GM19395 (cell line): ENCODE measurements around the gene MYOZ1.
"Not testable (repeated sequence)": the region's sequence is repeated elsewhere in the genome, so short reads cannot be mapped to it uniquely, and the experiment has no call there.

Source experiments
- ATAC-seq: cut with Tn5 transposase; IDR thresholded peaks from one replicate; pipeline ENCODE4 v1.9.1; 2021; ENCODE audit warnings: mild to moderate bottlenecking, moderate library complexity; ENCODE audit not compliant: unreplicated experiment

The MYOZ1 gene

GRCh38 chr10:73641328-73642060 lies at the start of gene MYOZ1:
Gene MYOZ1, minus strand, starts transcription at chr10:73641474. Its CDS starts 1,457 bp downstream, at chr10:73640017.
- no peak for ATAC-seq

DNA sequence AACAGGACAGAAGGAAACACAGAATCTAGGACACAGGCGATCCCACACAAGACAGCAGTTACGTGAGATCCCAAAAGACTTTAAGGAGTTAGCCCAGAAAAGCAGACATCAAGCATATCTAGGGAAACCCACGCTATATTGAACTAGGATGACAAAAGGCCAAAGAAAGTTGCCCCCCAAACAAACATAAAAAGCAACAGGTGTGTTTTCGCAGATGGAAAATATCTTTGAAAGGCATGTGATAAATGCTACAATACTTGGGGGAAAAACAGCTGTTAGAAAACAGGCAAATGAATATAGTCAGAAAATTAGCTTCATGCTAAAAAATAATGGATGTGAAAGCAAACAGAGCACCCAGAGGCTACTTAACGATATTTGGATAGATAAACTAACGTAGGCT lies 49.5 kb upstream of the MYOZ1 start:
- ATAC-seq = not testable (repeated sequence)

- ATAC-seq = not testable (repeated sequence)
Measured at GRCh38 chr10:73689596-73689995, 48.3 kb upstream of the MYOZ1 start.

- ATAC-seq = not testable (repeated sequence)
Measured at GRCh38 chr10:73687641-73688040, 46.4 kb upstream of the MYOZ1 start.

DNA sequence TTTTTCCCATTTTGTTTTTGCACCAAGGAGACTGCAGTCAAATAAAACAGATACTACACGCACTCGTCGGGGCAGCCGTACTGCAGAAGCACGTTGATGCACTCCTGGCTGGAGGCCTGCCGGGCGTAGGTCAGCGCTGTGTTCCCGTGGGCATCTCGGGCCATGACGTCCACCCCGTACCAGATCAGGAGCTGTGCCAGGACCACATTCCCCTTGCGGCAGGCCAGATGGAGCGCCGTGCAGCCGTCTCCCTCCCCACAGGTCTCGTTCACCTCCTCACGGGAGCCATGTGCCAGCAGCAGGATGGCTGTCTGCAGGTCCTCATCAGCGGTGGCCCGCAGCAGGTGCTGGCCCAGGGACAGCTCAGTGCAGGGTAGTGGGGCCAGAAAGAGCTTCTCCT lies 33.3 kb upstream of the MYOZ1 start:
- ATAC-seq = not testable (repeated sequence)

DNA sequence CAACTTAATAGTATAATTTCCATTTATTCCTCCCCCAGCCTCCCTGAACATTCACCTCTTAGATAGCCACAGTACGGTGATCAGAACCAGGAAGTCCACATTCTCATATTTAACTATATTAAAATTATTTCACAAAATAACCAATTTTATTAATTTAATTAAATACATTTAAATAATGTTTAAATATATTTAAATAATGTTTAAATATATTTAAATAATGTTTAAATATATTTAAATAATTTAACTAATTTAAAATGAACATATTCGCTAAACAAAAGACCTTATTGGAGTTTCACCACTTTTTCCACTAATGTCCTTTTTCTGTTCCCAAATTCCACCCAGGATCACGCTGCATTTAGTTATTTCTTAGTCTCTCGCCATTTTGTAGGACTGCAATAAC lies 27.1 kb upstream of the MYOZ1 start:
- not testable (repeated sequence) for ATAC-seq

GRCh38 chr10:73666153-73666809 lies 25.0 kb upstream of the MYOZ1 start:
- ATAC-seq = not testable (repeated sequence)

- not testable (repeated sequence) for ATAC-seq
Measured at GRCh38 chr10:73665581-73665980, 24.3 kb upstream of the MYOZ1 start.

GRCh38 chr10:73664156-73665040 lies 23.1 kb upstream of the MYOZ1 start:
- not testable (repeated sequence) for ATAC-seq

GRCh38 chr10:73663621-73664020 lies 22.3 kb upstream of the MYOZ1 start:
- not testable (repeated sequence) for ATAC-seq

GRCh38 chr10:73662705-73663104 lies 21.4 kb upstream of the MYOZ1 start:
- ATAC-seq = not testable (repeated sequence)

DNA sequence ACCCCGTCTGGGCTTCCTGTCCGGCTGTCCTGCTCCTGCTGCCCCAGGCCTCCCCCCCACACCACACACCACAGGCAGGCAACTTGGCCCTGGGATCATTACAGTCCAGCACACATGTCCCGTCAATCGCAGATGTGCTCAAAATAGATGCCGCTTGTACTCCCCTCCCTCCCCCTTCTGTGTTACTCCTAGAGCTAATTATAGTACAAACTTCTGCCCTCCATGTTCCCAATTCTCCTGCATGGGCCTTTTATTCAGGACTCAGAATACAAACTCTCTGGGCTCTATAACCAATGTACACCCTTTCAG lies 14.7 kb upstream of the MYOZ1 start, which contains the start of gene SYNPO2L:
TSS of gene SYNPO2L (minus strand) at position 40 of the 309 bp plus-strand sequence. CDS start 107 bp downstream, outside the sequence.
- ATAC-seq = no peak

- no peak for ATAC-seq
Measured at GRCh38 chr10:73655257-73655989, 14.1 kb upstream of the MYOZ1 start.

GRCh38 chr10:73653701-73654100 lies 12.4 kb upstream of the MYOZ1 start:
- no peak for ATAC-seq

DNA sequence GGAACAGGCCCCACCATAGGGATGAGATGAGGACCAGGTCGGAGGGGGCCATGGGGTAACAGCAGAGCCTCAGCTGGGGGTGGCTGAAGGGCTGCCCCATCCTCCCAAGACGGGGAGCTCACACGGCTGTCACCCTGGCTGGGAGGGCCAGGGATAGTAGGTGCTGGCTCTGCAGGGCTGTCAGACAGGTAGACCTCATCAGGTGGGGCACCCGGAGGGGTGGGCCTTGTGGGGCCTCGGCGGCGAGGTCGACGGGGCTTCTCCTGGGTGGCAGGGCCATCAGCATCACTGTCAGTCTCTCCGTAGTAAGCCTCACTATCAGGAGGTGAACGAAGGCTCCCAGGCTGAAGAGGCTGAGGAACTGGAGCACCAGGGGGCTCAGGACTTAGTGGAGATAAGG lies 11.9 kb upstream of the MYOZ1 start:
- ATAC-seq = no peak

DNA sequence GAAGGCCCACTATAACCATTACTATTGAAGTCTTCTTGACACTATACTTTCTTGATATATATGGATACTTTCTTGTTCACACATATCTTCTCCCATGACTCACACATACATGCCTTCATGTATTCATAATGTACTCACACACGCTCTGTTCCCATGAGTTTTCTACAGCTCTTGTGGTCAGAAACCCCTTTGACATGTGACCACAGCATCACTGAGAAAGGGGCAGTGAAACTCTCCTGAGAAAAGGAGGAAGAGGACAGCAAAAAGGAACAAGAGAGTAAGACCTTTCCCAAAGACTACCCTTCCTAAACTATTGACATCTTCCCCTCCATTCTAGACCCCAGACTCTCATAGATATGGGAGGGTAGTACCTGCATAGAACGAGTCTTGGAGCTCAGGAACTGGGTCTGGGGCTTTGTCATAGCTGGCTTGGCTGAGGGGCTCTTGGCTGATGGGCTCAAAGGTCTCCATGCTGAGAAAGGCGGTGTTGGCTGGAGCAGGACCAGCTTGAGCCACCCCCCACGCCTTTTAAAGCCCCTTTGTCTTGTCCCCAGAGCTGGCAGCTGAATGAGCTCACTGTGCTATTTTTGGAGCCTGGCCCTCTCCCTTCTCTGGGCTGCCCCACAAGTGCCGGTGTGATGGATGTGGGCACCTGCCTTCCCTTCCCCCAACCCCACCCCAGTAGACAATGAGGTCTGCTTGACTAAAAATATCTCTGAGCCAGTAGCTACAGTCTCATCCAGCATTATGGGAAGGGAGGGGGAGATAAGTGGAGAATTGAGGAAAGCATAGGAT lies 9.5 kb upstream of the MYOZ1 start:
- ATAC-seq = peak; percentile 58

DNA sequence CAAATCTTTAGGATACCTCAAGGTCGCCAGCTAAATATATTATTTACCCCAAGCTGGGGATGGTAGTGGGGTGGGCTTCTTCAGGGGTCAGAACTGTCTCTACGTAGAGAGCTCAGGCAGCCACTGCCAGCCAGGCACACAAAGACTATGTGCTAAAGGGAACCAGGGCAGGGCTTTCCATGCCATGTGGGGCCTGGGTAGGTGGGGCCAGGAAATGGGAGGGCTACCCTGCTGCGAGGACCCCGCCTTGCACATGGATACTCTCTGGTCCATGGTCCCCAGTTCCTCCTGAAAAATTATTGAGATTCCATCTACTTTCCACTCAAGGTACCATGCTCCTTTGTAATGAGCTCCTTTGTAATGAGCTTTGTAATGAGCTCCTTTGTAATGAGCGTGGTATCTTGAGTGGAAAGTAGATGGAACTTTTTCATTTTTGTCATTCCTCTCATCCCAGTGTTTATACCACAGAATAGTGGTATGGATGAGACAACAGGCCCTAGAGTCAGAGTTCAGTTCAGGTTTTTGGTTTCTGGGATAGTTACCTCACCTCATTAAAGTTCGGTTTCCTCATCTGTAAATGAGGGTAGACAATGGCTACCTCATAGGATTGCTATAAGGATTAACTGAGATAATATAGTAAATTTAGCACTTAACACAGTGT lies 8.7 kb upstream of the MYOZ1 start:
- no peak for ATAC-seq

DNA sequence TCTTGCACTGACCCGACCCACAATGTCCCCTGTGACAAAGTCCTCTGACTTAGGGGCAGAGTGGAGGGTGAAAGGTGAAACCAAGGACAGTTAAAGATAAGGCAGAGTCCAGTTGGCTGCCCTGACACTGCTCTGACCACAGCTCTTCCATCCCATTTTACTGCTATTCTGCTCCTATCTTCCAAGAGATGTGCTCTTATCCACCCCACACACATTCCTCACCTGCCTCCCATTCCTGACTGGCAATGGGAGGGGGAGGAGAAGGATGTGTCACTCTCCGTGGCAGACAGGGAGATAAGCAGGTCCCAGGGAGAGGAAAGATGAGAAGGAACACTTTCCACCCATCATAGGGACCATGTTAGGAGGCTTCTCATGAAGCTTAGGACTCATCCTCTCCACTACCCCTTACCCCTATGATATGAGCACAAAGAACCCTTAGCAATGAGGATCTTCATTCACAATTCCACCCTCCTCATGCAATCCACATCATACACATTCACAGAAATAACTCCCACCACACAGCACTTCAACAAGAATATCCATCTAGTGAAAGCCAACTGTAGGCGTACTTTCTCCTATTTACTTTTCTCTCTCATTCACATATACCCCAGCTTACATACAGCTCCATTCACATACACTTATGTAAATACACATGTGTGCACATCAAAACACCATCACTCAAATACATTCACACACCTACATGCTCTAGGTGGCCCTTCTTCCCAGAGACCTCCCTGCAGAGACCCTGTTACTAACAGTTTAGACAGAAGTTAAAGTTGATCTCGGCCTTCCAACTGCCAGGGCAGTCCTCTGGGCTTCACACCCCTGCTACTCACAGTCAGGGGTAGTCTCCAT lies 7.9 kb upstream of the MYOZ1 start:
- ATAC-seq = no peak
